H1 (cell line): ENCODE results near the gene ELMO2. TPM values are rescaled to one million over a fixed set of nuclear protein-coding genes. Genes with fewer than 3 reads are reported as not detected.

ENCODE experiments used
- CTCF ChIA-PET: fragments of 300-600 bp; sonication (Branson Sonifier 250); formaldehyde crosslinking; loops from one replicate; lab custom pipeline; 2021; ENCODE audit not compliant: partially characterized antibody; lab: Charles Lee
- POLR2A ChIA-PET: fragments of 300-600 bp; sonication (Branson Sonifier 250); formaldehyde crosslinking; loops from one replicate; lab custom pipeline; 2021; ENCODE audit warnings: inconsistent platforms; ENCODE audit not compliant: partially characterized antibody; lab: Charles Lee
- DNase-seq, 2 experiments: peaks; one replicate each; pipeline versions ENCODE4 v3.0.0 to v3.0.0-alpha.2; 2010 to 2022; ENCODE audit warnings: low spot score in 2 of 2, low read depth in 1 of 2, mixed read lengths in 1 of 2
- FAIRE-seq: peaks from 2 replicates; lab custom pipeline; 2011; peaks lifted over from hg19 to GRCh38; lab: Jason Lieb, UNC
- H2AFZ ChIP-seq: 2 replicates; pipeline ENCODE4 v1.8.1; 2012; ENCODE audit warnings: low read length, inconsistent platforms
- H2AK5ac ChIP-seq: 2 replicates; pipeline ENCODE4 v1.6.1; 2013; ENCODE audit warnings: low read depth, low read length
- H2BK120ac ChIP-seq: replicated peaks from 2 replicates; pipeline ENCODE3; 2013; ENCODE audit warnings: low read depth, low read length, inconsistent platforms
- H2BK12ac ChIP-seq: 2 replicates; pipeline ENCODE4 v1.6.1; 2013; ENCODE audit warnings: low read depth, low read length
- H2BK15ac ChIP-seq: 2 replicates; pipeline ENCODE4 v1.6.1; 2013; ENCODE audit warnings: low read length
- H2BK20ac ChIP-seq: 2 replicates; pipeline ENCODE4 v1.6.1; 2013; ENCODE audit warnings: low read length
- H2BK5ac ChIP-seq: 2 replicates; pipeline ENCODE4 v1.6.1; 2013; ENCODE audit warnings: low read depth, low read length
- H3K14ac ChIP-seq: 2 replicates; pipeline ENCODE4 v1.6.1; 2013; ENCODE audit warnings: inconsistent platforms; ENCODE audit not compliant: insufficient read length
- H3K18ac ChIP-seq: 2 replicates; pipeline ENCODE4 v1.6.1; 2013; ENCODE audit warnings: low read length; ENCODE audit errors: extremely low read depth
- H3K23ac ChIP-seq: 2 replicates; pipeline ENCODE4 v1.6.1; 2013; ENCODE audit warnings: inconsistent platforms; ENCODE audit not compliant: insufficient read length
- H3K23me2 ChIP-seq: 2 replicates; pipeline ENCODE4 v1.6.1; 2013; ENCODE audit warnings: low read depth, low read length
- H3K27ac ChIP-seq: 2 replicates; pipeline ENCODE4 v1.6.1; 2011; ENCODE audit warnings: low read depth, low read length, inconsistent platforms
- H3K27me3 ChIP-seq, 4 experiments: replicated peaks in 1 of 4; 1 replicate in 1 of 4; 2 replicates in 3 of 4; pipeline versions ENCODE4 v1.6.1 to v1.8.1; 2011 to 2013; ENCODE audit warnings: low read length in 3 of 4, mild to moderate bottlenecking in 3 of 4, inconsistent platforms in 2 of 4, mixed read lengths in 2 of 4, moderate library complexity in 1 of 4; ENCODE audit not compliant: control insufficient read depth in 3 of 4, insufficient read depth in 3 of 4; ENCODE audit errors: extremely low read depth in 1 of 4
- H3K36me3 ChIP-seq, 4 experiments: 2 replicates each; pipeline versions ENCODE4 v1.6.1 to v1.8.1; 2011 to 2013; ENCODE audit warnings: mild to moderate bottlenecking in 4 of 4, low read length in 3 of 4, moderate library complexity in 2 of 4, control low read depth in 1 of 4, inconsistent platforms in 1 of 4; ENCODE audit not compliant: insufficient read depth in 4 of 4, control insufficient read depth in 2 of 4
- H3K4ac ChIP-seq: replicated peaks from 2 replicates; pipeline ENCODE3; 2013; ENCODE audit warnings: low read length, low read depth, mixed read lengths, inconsistent platforms; ENCODE audit not compliant: insufficient read length
- H3K4me1 ChIP-seq, 4 experiments: replicated peaks in 1 of 4; 1 replicate in 1 of 4; 2 replicates in 3 of 4; pipeline versions ENCODE4 v1.6.1 to v1.8.1; 2011 to 2013; ENCODE audit warnings: low read length in 3 of 4, inconsistent platforms in 2 of 4, mixed read lengths in 1 of 4; ENCODE audit not compliant: insufficient read depth in 4 of 4, control insufficient read depth in 3 of 4
- H3K4me2 ChIP-seq, 2 experiments: 2 replicates each; pipeline versions ENCODE4 v1.6.1 to v1.8.1; 2011 to 2013; ENCODE audit warnings: low read depth in 2 of 2, low read length in 2 of 2, control low read depth in 1 of 2, inconsistent platforms in 1 of 2, mild to moderate bottlenecking in 1 of 2; ENCODE audit not compliant: insufficient read depth in 1 of 2
- H3K4me3 ChIP-seq, 4 experiments: fragments of 200-600, 300-600 bp in 1 of 4; sonication (generic), shearing (Covaris generic), sonication (Bioruptor Twin) in 1 of 4; 2 replicates each; pipeline versions ENCODE4 v1.5.1 to v1.8.1; 2011 to 2016; ENCODE audit warnings: low read length in 4 of 4, low read depth in 3 of 4, control low read depth in 2 of 4, inconsistent platforms in 2 of 4, mild to moderate bottlenecking in 2 of 4, mixed read lengths in 1 of 4, moderate library complexity in 1 of 4; ENCODE audit not compliant: insufficient read depth in 2 of 4; ENCODE audit errors: extremely low read depth in 1 of 4
- H3K56ac ChIP-seq: replicated peaks from 2 replicates; pipeline ENCODE3; 2013; ENCODE audit warnings: low read depth, mild to moderate bottlenecking, mixed read lengths, low read length, inconsistent platforms; ENCODE audit not compliant: insufficient read length
- H3K79me1 ChIP-seq: 2 replicates; pipeline ENCODE4 v1.6.1; 2013; ENCODE audit warnings: low read depth, low read length, control low read depth
- H3K79me2 ChIP-seq, 2 experiments: 2 replicates each; pipeline versions ENCODE4 v1.6.1 to v1.8.1; 2012 to 2013; ENCODE audit warnings: low read length in 2 of 2, mild to moderate bottlenecking in 2 of 2, inconsistent platforms in 1 of 2; ENCODE audit not compliant: insufficient read depth in 2 of 2, control insufficient read depth in 1 of 2
- H3K9ac ChIP-seq, 4 experiments: replicated peaks in 1 of 4; 1 replicate in 1 of 4; 2 replicates in 3 of 4; pipeline versions ENCODE4 v1.6.1 to v1.8.1; 2011 to 2013; ENCODE audit warnings: low read depth in 3 of 4, low read length in 3 of 4, control low read depth in 2 of 4, mild to moderate bottlenecking in 2 of 4, moderate library complexity in 2 of 4, inconsistent platforms in 1 of 4; ENCODE audit errors: extremely low read depth in 1 of 4
- H3K9me3 ChIP-seq, 2 experiments: 2 replicates each; pipeline versions ENCODE4 v1.6.1 to v1.8.1; 2012 to 2013; ENCODE audit warnings: mild to moderate bottlenecking in 2 of 2, moderate library complexity in 2 of 2, control low read depth in 1 of 2, inconsistent platforms in 1 of 2, low read depth in 1 of 2, low read length in 1 of 2, mixed read lengths in 1 of 2; ENCODE audit not compliant: insufficient read depth in 2 of 2
- H4K20me1 ChIP-seq, 2 experiments: replicated peaks in 1 of 2; 2 replicates each; pipeline versions ENCODE3 to v1.8.1; 2011 to 2013; ENCODE audit warnings: inconsistent platforms in 2 of 2, low read length in 2 of 2, mild to moderate bottlenecking in 1 of 2; ENCODE audit not compliant: insufficient read depth in 2 of 2, control insufficient read depth in 1 of 2
- H4K5ac ChIP-seq: 2 replicates; pipeline ENCODE4 v1.6.1; 2013; ENCODE audit warnings: low read length, low read depth, mixed read lengths, inconsistent platforms; ENCODE audit not compliant: insufficient read length
- H4K8ac ChIP-seq: 2 replicates; pipeline ENCODE4 v1.8.0; 2013; ENCODE audit warnings: mild to moderate bottlenecking, moderate library complexity, low read length, inconsistent platforms; ENCODE audit not compliant: insufficient read depth; ENCODE audit errors: extremely low read depth
- H4K91ac ChIP-seq: replicated peaks from 2 replicates; pipeline ENCODE3; 2013; ENCODE audit warnings: low read length, mixed read lengths, inconsistent platforms; ENCODE audit not compliant: insufficient read length
- ASH2L ChIP-seq: fragments of 200-600, 300-600 bp; sonication (generic); IDR thresholded peaks from one replicate; pipeline ENCODE4 v1.7.1; 2017; ENCODE audit warnings: low read length
- BRCA1 ChIP-seq: IDR thresholded peaks from 2 replicates; pipeline ENCODE4 v1.6.1; 2012; ENCODE audit warnings: low read depth, low read length, improper control_type of control experiment
- CHD1 ChIP-seq: IDR thresholded peaks from 2 replicates; pipeline ENCODE4 v1.6.1; 2012; ENCODE audit warnings: low read depth, low read length, improper control_type of control experiment
- FOSL1 ChIP-seq: IDR thresholded peaks from 2 replicates; pipeline ENCODE4 v1.6.1; 2011; ENCODE audit warnings: mild to moderate bottlenecking, low read depth, low read length, moderate library complexity; ENCODE audit not compliant: insufficient read depth
- JUN ChIP-seq: IDR thresholded peaks from 2 replicates; pipeline ENCODE4 v1.6.1; 2011; ENCODE audit warnings: low read depth, mild to moderate bottlenecking, improper control_type of control experiment, low read length
- POLR2A ChIP-seq, 2 experiments: IDR thresholded peaks; 1 replicate in 1 of 2; 2 replicates in 1 of 2; pipeline ENCODE4 v1.6.1; 2011; ENCODE audit warnings: low read depth in 2 of 2, low read length in 2 of 2, mild to moderate bottlenecking in 2 of 2; ENCODE audit errors: control extremely low read depth in 1 of 2
- RBBP5 ChIP-seq: IDR thresholded peaks from 2 replicates; pipeline ENCODE4 v1.7.1; 2012; ENCODE audit warnings: low read depth, mild to moderate bottlenecking, inconsistent platforms, low read length, moderate library complexity, borderline replicate concordance
- RFX5 ChIP-seq: IDR thresholded peaks from 2 replicates; pipeline ENCODE4 v1.6.1; 2011; ENCODE audit warnings: low read depth, low read length, improper control_type of control experiment, borderline replicate concordance
- SIRT6 ChIP-seq: IDR thresholded peaks from one replicate; pipeline ENCODE4 v1.7.1; 2012; ENCODE audit warnings: low read length, inconsistent platforms
- SP1 ChIP-seq: IDR thresholded peaks from 2 replicates; pipeline ENCODE4 v1.6.1; 2011; ENCODE audit warnings: low read depth, low read length
- WGBS, 2 experiments: shearing (Covaris generic) in 1 of 2; methylation state at CpG; one replicate each; pipeline versions ENCODE4 v1.1.6 to v1.1.7; 2013 to 2015; ENCODE audit warnings: low lambda C conversion rate in 2 of 2, mixed read lengths in 2 of 2, inconsistent platforms in 1 of 2, low coverage in 1 of 2, missing lambda C conversion rate in 1 of 2; ENCODE audit not compliant: insufficient replicate concordance in 2 of 2, insufficient coverage in 1 of 2, insufficient read length in 1 of 2; ENCODE audit errors: extremely low coverage in 1 of 2, missing lambda C conversion rate in 1 of 2; 5-methylcytosine and 5-hydroxymethylcytosine counted together
- polyA plus RNA-seq, 7 experiments: library from polyadenylated mRNA; depleted of rRNA in 3 of 7; stranded (reverse) in 5 of 7; unstranded in 2 of 7; fragments of >200 nt in 5 of 7; fragments of 200-250 nt in 2 of 7; gene quantifications; 1 replicate in 5 of 7; 2 replicates in 1 of 7; 4 replicates in 1 of 7; pipeline versions ENCODE4 v1.2.1 to v1.2.3, GENCODE V29; 2011 to 2013; ENCODE audit warnings: missing spikeins in 2 of 7, mixed read lengths in 2 of 7
- total RNA-seq: library from RNA; stranded (reverse); fragmentation: NEBNext Ultra II Directional; extraction: Animal tissue kit (Norgen Biotek cat#: 25700); gene quantifications from 2 replicates; pipeline ENCODE4 v1.2.1, GENCODE V29; 2021

The ELMO2 gene
- total and polyA plus RNA-seq, 2 of the 8 experiments (the other 6 are each of a cell fraction or from before 2014, with no cell fraction given) = 34.3 to 39.7 TPM

DNA sequence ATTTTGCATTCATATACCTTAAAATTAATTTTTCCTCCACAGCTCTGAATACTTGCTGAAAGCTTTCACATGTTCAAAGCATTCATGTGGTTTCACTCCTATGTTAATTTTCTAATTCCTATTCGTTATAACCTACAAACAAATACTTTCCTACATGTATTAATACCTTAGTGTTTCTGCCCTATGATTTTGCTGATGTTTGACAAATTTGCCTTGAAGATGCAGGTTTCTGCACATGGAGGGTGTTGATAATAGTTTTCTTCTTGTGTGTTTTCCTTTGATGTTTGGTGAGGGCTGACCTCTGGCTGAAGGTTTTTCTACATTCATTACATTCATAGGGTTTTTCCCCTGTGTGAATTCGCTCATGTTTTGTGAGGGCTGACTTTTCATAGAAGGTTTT, 49.3 kb upstream of the ELMO2 start:
- POLR2A ChIA-PET = no interaction called here
- Histone ChIP-seq H2AFZ (no peak overlapping the region), H3K36me3 (peaks cover 0 to 31% (median 18%) of the 10 kb centered on the region in 4 experiments; a peak in 7 of 8 replicates), H3K79me1 (no peaks in the 10 kb centered on the region), H2AK5ac (no peak overlapping the region), H3K79me2 (no peaks in the 10 kb centered on the region), H3K9me3 (peaks cover 32 to 41% of the 10 kb centered on the region in 2 experiments), H4K20me1 (no peaks in the 10 kb centered on the region), H3K23ac (no peak overlapping the region), H2BK12ac (no peak overlapping the region), H3K4me3 (no peak overlapping the region), H4K8ac (no peak overlapping the region), H3K4me2 (no peak overlapping the region), H4K5ac (no peak overlapping the region), H3K9ac (no peak overlapping the region), H2BK15ac (no peak overlapping the region), H3K27me3 (no peaks in the 10 kb centered on the region), H3K14ac (no peak overlapping the region), H3K4me1 (peaks cover 4 to 12% (median 6%) of the 10 kb centered on the region in 4 experiments; a peak in 6 of 7 replicates), H3K27ac (no peak overlapping the region), H3K18ac (no peak overlapping the region), H2BK5ac (no peak overlapping the region), H3K23me2 (peaks cover 5% of the 10 kb centered on the region), H2BK20ac (no peak overlapping the region), H4K91ac (no peak overlapping the region), H3K4ac (no peak overlapping the region), H3K56ac (no peak overlapping the region), H2BK120ac (no peak overlapping the region)
- FAIRE-seq (no peak), DNase-seq (no peak)
- CTCF ChIA-PET = no interaction called here
- WGBS, 2 experiments = 78% methylated on average over 2 of the region's 2 CpGs; no CpG with 5 or more reads in 1 of the 2 experiments
- TF ChIP-seq SP1 = no peak
- TF ChIP-seq POLR2A (IDR thresholded peaks at IDR 0.05; ENCODE audit: control extremely low read depth in 1 of 2, low read depth in 2 of 2, low read length in 2 of 2) = no peak
- TF ChIP-seq FOSL1 = no peak
- TF ChIP-seq ASH2L = no peak
- TF ChIP-seq RBBP5 = no peak
- no peak for TF ChIP-seq RFX5
- TF ChIP-seq CHD1 = no peak
- TF ChIP-seq SIRT6 = no peak
- TF ChIP-seq BRCA1 = no peak
- no peak for TF ChIP-seq JUN
